ENCODE data around the gene ENDOU.

- TF ChIP-seq CTCF (IDR thresholded peaks at IDR 0.05) = no peak
- no peak for TF ChIP-seq REST (IDR thresholded peaks at IDR 0.05; ENCODE audit: insufficient read depth in 1 of 2, low read depth in 2 of 2, low read length in 1 of 2)
Observed at GRCh38 chr12:47751561-47751960, 26.3 kb upstream of the ENDOU start.
